HG02588 (cell line): ENCODE results near the gene GAS5.
A peak's percentile ranks its signal among the peaks of the same experiment; 100 is the strongest.

ENCODE experiments used
- ATAC-seq: cut with Tn5 transposase; IDR thresholded peaks from one replicate; pipeline ENCODE4 v1.9.1; 2021; ENCODE audit warnings: mild to moderate bottlenecking, moderate library complexity; ENCODE audit not compliant: unreplicated experiment

Gene GAS5

DNA sequence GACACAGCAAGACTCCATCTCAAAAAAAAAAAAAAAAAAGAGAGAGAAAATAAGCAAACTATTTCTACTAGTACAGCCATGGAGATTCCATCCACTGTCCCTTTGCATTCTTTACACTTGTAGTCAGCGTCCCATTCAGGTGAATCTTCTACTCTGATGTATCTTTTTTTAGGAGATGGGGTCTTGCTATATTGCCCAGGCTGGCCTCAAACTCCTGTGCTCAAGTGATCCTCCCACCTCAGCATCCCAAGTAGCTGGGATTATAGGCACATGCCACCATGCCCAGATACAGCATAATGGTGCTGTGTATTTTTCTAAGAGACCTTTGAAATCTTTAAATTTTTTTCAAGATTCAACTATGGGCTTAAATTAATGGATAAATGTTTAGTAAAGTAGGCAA is 35.0 kb downstream of the GAS5 start:
- no peak for ATAC-seq

DNA sequence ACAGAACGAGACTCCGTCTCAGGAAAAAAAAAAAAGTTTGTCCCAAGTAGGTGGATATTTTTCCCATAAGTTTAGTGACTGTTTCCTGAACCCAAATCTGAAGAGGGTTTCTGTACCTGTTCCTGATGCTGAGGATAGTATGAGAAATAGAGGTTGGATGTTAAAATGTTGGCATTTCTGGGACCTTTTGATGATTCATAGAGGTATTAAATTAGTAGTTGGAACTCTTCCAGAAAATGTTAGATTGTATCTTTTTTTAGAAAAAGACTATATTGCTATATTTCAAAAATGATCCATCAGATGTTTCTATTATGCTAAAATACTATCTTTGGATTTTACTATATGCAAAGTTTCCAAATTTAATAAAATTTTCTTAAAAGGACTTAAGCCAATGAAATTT is 40.2 kb downstream of the GAS5 start:
- ATAC-seq = no peak

DNA sequence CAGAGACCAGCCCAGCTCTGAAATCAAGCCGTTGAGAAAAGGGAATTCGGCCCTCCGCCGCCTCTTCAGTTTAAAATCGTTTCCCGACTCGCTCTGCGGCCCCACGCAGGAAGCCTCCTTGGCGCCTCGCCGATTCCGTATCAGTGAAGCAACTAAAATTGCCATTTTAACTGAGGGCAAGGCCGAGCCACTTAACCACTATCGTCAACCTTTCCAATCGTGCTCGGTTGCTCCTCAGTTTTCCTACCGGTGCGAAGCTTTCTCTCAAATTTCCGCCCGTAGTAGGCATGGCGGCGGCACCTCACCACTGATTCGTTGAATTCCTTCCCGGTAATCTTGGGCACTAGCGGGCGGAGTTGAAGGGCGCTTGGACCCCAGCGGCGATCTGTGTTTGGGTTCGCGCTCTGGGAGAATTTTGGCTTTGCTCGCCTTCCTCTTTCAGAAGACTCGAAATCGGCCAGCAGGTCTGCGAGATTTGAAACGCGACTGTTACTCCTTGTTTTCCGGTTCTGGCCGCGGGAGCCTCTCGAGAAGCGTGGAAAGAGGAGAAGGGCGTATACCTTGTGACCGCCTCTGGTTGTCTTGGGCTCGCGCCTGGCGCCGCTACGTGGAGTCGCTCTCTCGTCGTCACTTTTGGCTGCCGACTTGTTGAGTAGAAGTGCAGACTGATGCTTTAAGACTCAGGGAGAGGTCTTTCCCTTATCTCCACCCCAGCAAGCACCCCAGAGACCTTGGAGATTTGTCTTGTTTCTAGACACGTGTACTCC is 43.3 kb downstream of the GAS5 start, which contains the start of the genes CENPL and DARS2:
CENPL (minus strand) TSS at position 569 of the 767 bp plus-strand sequence. CDS start 13,584 bp downstream, outside the sequence.
DARS2 (plus strand) TSS at position 359 of the 767 bp plus-strand sequence. CDS start 557 bp downstream, outside the sequence.
- ATAC-seq = peak; percentile 85

DNA sequence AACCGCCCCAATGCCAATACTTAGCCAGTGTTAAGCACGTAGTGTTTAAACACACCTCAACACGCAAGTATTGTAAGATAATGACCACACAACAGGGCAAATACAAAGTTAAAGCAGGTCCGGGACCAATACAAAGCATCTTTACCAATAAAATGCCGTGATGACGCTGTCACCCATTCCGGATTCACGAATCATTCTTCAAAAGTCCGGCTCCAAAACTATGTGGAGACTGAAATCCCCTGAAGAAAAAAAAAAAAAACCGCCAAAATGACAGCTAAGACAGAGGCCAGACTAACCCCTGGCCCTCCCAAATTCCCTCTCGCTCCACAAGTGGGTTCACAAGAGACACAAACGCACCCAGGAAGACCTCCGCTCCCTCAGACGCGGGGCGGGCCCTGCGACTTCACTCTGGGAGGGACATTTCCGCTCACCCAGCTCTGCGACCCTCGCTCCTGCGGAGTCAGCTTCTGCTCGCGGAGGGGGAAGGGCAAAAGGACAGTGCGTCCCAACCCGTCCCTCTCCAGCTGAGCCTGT is 43.9 kb downstream of the GAS5 start:
- peak; percentile 43 for ATAC-seq

DNA sequence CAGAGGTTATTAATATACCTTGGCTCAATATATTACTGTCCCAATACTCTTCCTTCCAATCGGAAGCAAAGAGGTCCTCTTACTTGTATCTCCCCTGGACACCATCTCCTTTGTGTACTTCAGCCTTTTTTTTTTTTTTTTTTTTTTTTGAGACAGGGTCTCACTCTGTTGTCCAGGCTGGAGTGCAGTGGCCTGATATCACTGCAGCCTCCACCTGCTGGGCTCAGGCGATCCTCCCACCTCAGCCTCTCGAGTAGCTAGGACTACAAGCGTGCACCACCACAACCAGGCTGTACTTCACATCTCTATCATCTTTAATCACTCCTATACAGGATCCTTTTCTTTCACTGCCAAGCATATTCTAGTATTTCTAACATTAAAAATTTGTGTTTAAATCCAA is 46.1 kb downstream of the GAS5 start:
- ATAC-seq = no peak

DNA sequence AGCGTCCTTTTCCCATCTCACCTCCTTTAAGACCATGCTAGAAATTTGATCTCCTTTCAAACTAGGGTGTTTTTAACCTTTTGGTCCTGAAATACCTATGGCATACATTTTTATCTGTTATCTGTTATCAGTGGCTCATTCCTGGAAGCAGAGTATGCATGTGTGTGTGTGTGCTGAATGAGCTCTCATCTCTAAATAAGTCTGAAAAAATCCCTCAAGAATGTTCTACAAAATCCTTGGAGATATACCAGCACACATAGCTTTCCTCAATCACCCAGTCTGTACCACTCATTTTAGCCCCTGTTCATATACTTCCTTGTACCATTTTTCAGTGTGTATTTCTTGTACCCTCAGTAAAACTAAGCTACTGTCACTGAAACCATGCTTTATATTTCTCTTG is 49.3 kb downstream of the GAS5 start:
- ATAC-seq = no peak
